GM12874 (cell line): ENCODE results near the gene CD36.

Experiments
- TF ChIP-seq, protein P1 (sequence below): IDR thresholded peaks from 2 replicates; pipeline ENCODE4 v1.5.1; 2011; ENCODE audit warnings: low read depth, mild to moderate bottlenecking, control low read depth, low read length, moderate library complexity; ENCODE audit not compliant: insufficient read depth

Gene CD36

DNA sequence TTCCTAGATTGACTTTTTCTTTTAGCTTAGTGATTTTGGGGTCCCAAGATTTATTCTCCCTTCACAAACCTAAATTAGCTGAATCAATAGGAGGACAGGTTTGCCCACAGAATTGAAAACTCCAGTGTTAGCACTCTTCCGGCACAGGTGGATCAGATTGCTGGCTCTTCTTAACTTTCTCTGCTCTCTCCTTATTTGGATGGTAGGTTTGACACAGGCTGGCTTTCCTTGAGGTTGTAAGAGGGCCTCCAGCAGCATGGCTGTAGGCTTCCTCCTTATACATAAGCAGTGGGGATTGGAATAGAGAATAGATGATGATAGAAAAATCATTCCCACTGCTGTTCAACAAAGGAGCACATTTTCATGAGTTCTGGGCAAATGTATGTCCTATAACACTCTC, 9.4 kb upstream of the CD36 start:
- TF ChIP-seq, protein P1, sequence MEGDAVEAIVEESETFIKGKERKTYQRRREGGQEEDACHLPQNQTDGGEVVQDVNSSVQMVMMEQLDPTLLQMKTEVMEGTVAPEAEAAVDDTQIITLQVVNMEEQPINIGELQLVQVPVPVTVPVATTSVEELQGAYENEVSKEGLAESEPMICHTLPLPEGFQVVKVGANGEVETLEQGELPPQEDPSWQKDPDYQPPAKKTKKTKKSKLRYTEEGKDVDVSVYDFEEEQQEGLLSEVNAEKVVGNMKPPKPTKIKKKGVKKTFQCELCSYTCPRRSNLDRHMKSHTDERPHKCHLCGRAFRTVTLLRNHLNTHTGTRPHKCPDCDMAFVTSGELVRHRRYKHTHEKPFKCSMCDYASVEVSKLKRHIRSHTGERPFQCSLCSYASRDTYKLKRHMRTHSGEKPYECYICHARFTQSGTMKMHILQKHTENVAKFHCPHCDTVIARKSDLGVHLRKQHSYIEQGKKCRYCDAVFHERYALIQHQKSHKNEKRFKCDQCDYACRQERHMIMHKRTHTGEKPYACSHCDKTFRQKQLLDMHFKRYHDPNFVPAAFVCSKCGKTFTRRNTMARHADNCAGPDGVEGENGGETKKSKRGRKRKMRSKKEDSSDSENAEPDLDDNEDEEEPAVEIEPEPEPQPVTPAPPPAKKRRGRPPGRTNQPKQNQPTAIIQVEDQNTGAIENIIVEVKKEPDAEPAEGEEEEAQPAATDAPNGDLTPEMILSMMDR = no peak

DNA sequence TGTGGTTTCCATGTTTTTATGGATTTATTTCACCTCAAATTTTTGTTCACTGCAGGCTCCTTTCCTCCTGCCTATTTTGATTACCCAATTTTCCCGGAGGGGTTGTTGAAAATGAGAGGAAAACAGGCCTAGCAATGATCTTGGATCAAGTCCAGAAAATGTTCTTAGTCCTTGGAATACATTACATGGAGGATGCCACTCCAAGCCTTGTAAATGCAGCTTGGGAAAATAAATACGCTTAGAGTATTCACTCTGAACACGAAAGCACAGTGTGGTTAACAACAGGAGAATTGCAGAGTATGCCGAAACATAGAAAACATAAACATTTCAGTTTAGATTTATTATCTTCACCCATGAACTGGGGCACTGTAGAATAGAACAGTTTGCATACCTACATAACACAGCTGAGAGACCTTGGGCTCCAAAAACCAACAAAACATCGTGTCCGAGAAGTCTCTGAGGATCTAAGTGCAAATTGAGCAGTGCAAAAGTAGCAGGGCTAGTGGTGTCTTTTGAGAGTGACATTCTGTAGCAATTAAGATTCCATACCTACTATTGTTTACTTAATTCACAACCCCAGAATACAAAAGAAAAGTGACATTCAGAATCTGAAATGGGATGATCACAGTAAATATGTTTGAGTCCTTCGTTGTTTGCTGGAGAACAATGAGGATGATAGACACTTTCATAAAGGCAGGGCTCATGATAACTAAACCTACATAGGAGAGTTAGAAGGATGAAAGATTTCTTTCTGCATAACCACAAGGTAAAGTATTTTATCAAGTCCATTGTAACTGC, 7.6 kb upstream of the CD36 start:
- TF ChIP-seq, protein P1 = no peak

DNA sequence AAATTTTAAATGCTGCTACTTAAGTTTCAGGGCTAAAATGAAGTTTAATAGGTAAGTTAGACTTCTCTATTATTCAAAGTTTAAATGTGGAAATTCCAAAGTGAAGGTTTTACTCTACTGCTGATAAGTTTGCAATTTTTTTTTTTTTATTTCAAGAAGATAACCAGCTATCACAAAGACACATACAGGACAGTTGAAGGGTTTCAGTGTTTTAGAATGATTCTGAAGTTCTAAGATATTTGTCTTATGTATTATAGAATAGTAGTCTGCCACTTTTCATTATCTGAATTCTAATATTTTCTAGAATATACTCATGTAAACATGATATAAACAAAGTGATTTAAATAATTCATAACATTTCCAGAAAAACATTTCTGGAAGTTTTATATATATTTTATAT, 7.0 kb upstream of the CD36 start:
- TF ChIP-seq, protein P1 = no peak

DNA sequence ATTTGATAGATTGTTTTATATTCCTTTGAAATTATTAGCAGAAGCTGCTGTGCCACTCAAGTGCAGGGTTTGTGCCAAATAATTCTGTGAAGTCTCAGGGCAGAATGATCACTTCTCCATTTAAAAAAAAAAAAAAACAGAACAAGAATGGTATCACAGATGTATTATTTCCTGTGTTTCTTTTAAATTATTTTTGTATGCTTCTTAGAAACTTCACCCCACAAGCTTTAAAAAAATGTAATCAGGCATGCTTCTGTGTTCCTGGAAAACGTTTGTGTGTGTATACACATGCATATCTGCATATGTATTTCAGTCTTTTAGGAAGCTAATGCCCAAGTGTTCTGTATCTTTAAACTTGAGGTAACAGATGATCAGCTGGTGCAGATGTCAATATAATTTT, 6.3 kb upstream of the CD36 start:
- TF ChIP-seq, protein P1 = no peak

DNA sequence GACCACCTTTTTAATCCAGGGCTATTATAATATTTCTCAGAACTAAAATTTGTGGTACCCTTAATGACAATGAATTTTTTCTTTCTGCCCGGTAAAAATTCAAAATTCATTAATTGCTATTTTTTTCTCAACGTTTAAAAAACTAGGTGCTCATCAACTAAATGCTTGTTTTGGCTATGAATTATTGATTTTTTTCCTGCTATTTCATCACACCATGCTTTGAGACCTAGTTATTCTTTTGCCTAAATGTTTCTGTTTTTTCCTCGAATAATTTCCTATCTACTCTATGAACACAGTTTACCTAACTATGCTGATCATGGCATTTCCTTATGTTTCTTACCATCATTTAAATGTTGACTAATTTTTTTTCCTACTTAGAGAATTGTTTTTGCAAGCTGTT, 5.6 kb upstream of the CD36 start:
- TF ChIP-seq, protein P1 = no peak

DNA sequence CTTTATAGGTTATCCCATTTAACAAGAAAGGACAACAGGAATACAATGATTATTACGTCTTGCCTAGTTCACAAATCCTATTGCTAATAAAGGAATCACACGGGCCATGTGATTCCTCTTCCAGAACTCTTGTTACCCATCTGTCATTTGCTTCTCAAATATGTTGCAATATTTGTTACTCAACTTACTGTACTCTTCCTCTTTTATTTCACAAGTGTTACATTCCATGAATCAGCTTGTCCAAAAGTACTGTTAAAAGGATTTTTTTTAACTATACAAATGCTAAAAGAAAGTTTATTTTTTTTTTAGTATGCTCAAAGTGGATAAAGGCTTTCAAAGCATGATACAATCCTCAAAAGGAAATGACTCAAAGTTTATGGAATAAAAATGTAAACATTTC, 3.9 kb upstream of the CD36 start:
- TF ChIP-seq, protein P1 = no peak

DNA sequence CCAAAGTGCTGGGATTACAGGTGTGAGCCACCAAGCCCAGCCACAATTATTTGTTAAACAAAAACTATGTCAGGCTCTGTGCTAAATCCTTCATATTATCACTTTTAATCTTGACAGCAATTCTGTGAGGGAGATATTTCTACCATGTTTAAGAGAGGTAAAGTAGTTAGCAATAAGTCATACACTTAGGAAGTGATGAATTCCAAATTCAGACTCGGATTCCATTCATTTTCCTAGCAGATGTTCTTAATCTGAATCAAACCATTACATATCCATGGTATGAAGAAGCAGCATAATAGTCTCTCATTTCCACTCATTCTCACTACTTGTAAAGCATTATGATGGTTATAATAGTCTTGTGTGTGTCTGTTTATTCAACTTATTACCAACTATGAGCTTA, 2.9 kb upstream of the CD36 start:
- TF ChIP-seq, protein P1 = no peak
